ENCODE data around the gene MIOX.

DNA sequence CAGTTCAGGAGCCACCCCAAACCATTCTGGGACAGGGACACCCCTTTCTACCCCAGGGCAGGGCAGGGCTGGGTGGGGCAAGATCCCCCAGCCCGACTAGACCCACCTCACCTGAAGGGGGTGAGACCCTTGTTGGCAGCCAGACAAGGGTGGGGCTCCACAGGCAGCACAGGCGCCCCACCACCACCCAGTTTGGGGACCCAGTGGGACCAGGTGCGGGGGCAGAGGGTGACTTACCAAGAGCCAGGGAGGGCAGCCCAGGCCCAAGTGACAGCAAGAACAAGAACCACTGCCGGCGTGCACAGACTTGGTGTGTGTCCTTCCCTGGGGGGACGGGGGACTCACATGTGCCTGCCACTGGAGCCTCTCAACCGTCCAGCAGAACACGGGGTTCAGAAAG is 3.1 kb upstream of the MIOX start:
- TF ChIP-seq POLR2AphosphoS5 (IDR thresholded peaks at IDR 0.05; ENCODE audit: low read depth, low read length) = no peak
- TF ChIP-seq, protein P1, sequence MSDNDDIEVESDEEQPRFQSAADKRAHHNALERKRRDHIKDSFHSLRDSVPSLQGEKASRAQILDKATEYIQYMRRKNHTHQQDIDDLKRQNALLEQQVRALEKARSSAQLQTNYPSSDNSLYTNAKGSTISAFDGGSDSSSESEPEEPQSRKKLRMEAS (IDR thresholded peaks at IDR 0.05) = no peak
- TF ChIP-seq, protein P2, sequence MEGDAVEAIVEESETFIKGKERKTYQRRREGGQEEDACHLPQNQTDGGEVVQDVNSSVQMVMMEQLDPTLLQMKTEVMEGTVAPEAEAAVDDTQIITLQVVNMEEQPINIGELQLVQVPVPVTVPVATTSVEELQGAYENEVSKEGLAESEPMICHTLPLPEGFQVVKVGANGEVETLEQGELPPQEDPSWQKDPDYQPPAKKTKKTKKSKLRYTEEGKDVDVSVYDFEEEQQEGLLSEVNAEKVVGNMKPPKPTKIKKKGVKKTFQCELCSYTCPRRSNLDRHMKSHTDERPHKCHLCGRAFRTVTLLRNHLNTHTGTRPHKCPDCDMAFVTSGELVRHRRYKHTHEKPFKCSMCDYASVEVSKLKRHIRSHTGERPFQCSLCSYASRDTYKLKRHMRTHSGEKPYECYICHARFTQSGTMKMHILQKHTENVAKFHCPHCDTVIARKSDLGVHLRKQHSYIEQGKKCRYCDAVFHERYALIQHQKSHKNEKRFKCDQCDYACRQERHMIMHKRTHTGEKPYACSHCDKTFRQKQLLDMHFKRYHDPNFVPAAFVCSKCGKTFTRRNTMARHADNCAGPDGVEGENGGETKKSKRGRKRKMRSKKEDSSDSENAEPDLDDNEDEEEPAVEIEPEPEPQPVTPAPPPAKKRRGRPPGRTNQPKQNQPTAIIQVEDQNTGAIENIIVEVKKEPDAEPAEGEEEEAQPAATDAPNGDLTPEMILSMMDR (IDR thresholded peaks at IDR 0.05 in 2 of 3, conservative IDR thresholded peaks at IDR 0.05 in 1 of 3; ENCODE audit: borderline replicate concordance in 1 of 3, insufficient read depth in 1 of 3, low read depth in 2 of 3, low read length in 2 of 3) = no peak
- no peak for TF ChIP-seq FOSL1 (IDR thresholded peaks at IDR 0.05; ENCODE audit: low read depth)
- TF ChIP-seq POLR2A (IDR thresholded peaks at IDR 0.05; ENCODE audit: borderline replicate concordance, extremely low read depth, insufficient read depth, insufficient read length) = no peak
- no peak for TF ChIP-seq RAD21 (IDR thresholded peaks at IDR 0.05; ENCODE audit: low read depth)
- TF ChIP-seq ZNF274 (IDR thresholded peaks at IDR 0.05; ENCODE audit: low read depth, low read length) = no peak
- no peak for TF ChIP-seq EGR1 (IDR thresholded peaks at IDR 0.05; ENCODE audit: low read depth)
- TF ChIP-seq SRF (IDR thresholded peaks at IDR 0.05; ENCODE audit: low read depth) = no peak
- no peak for TF ChIP-seq JUND (IDR thresholded peaks at IDR 0.05)
- TF ChIP-seq TCF7L2 (IDR thresholded peaks at IDR 0.05; ENCODE audit: borderline replicate concordance, extremely low read depth, insufficient read depth, insufficient read length) = no peak
